ENCODE measurements around the gene SPACA1. TPM values are rescaled to one million over a fixed set of nuclear protein-coding genes. Genes with fewer than 3 reads are reported as not detected.
"Not testable (repeated sequence)": the region's sequence is repeated elsewhere in the genome, so short reads cannot be mapped to it uniquely, and the experiment has no call there.

Gene SPACA1, protein sequence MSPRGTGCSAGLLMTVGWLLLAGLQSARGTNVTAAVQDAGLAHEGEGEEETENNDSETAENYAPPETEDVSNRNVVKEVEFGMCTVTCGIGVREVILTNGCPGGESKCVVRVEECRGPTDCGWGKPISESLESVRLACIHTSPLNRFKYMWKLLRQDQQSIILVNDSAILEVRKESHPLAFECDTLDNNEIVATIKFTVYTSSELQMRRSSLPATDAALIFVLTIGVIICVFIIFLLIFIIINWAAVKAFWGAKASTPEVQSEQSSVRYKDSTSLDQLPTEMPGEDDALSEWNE
- total RNA-seq = not detected
- not detected for total RNA-seq (2013)

DNA sequence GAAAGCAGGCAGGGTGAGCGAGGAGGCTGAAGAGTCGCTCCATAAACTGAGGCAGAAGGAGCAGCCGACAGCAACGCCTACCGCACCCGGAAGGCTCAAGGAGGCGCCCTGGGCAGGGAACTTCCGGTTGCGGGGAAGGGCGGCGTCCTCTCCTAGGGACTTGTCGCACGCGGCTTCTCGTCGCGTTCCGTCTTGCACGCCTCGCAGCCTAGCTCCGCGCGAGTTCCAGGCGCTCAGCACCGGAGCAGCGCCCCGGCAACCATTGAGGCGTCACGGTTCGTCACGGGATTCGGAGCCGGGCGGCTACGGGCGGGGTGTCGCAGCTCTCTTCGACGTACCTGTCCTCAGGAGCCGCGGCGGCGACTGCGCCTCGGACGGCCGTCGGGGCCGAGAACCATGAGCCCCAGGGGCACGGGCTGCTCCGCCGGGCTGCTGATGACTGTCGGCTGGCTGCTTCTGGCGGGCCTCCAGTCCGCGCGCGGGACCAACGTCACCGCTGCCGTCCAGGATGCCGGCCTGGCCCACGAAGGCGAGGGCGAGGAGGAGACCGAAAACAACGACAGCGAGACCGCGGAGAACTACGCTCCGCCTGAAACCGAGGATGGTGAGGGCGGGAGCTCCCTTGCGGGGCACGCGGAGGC, at the start of gene SPACA1:
Gene SPACA1, plus strand, starts transcription at position 332 of the 641 bp plus-strand sequence. Its CDS starts 65 bp downstream, at position 397.
- Histone ChIP-seq H3K4me3 (ENCODE audit: low read length) (no peak within 1 kb of the TSS), H3K27me3 (ENCODE audit: control insufficient read depth, insufficient read depth, low read length) (no peaks in the 10 kb centered on the region), H3K36me3 (ENCODE audit: control insufficient read depth, insufficient read depth, low read length) (no peaks in the 10 kb centered on the region), H3K27ac (ENCODE audit: low read length) (no peak within 1 kb of the TSS), H3K9me3 (ENCODE audit: control insufficient read depth, insufficient read depth, low read length) (peaks cover 7% of the 10 kb centered on the region), H3K4me1 (ENCODE audit: control insufficient read depth, insufficient read depth, low read length) (no peaks in the 10 kb centered on the region)
- H3K4me3 Mint-ChIP-seq = no peak within 1 kb of the TSS
- DNase-seq (no peak), ATAC-seq (no peak)
- peaks cover 3 to 5% of the 10 kb centered on the region in 2 donors for H3K9me3 Mint-ChIP-seq
- peaks cover 0 to 11% of the 10 kb centered on the region in 2 donors for H3K27me3 Mint-ChIP-seq (ENCODE audit: low read depth in 2 of 2)
- WGBS (ENCODE audit: insufficient coverage) = 72% methylated on average over 77 of the region's 77 CpGs
- intact Hi-C loops (cut with micrococcal nuclease) = no loop called here
- no peaks in the 10 kb centered on the region for H3K36me3 Mint-ChIP-seq
- H3K27ac Mint-ChIP-seq = no peak within 1 kb of the TSS
- TF ChIP-seq, protein P1, sequence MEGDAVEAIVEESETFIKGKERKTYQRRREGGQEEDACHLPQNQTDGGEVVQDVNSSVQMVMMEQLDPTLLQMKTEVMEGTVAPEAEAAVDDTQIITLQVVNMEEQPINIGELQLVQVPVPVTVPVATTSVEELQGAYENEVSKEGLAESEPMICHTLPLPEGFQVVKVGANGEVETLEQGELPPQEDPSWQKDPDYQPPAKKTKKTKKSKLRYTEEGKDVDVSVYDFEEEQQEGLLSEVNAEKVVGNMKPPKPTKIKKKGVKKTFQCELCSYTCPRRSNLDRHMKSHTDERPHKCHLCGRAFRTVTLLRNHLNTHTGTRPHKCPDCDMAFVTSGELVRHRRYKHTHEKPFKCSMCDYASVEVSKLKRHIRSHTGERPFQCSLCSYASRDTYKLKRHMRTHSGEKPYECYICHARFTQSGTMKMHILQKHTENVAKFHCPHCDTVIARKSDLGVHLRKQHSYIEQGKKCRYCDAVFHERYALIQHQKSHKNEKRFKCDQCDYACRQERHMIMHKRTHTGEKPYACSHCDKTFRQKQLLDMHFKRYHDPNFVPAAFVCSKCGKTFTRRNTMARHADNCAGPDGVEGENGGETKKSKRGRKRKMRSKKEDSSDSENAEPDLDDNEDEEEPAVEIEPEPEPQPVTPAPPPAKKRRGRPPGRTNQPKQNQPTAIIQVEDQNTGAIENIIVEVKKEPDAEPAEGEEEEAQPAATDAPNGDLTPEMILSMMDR (IDR thresholded peaks at IDR 0.05) = no peak
- no peaks in the 10 kb centered on the region for H3K4me1 Mint-ChIP-seq

DNA sequence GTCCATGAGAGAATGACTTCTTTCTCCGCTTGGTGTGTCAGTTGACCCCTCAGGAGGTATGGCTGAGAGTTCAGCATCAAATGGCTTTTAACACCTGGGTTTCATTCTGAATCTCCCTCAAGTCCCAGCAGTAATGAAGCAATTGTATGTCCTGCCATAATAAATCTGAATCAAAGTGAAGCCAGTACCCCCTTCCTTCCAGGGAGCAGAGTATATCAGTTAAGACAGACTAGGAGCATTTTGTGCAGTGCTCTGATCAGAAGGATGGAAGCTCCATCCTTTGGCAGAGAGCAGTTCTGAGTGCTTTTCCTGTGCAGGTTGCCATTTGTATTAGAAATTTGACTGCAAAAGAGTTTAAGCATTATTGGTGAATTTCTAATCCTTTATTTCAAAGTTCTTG, 46.9 kb upstream of the SPACA1 start:
- Mint-ChIP-seq H3K27me3 (ENCODE audit: low read depth in 2 of 2) (peaks cover 8 to 26% of the 10 kb centered on the region in 2 donors), H3K36me3 (no peaks in the 10 kb centered on the region), H3K9me3 (no peaks in the 10 kb centered on the region), H3K4me1 (no peaks in the 10 kb centered on the region), H3K27ac (no peak overlapping the region), H3K4me3 (no peak overlapping the region)
- intact Hi-C loops (cut with micrococcal nuclease) = no loop called here
- Histone ChIP-seq H3K36me3 (ENCODE audit: control insufficient read depth, insufficient read depth, low read length) (no peaks in the 10 kb centered on the region), H3K9me3 (ENCODE audit: control insufficient read depth, insufficient read depth, low read length) (no peaks in the 10 kb centered on the region), H3K27me3 (ENCODE audit: control insufficient read depth, insufficient read depth, low read length) (no peaks in the 10 kb centered on the region), H3K4me1 (ENCODE audit: control insufficient read depth, insufficient read depth, low read length) (no peaks in the 10 kb centered on the region), H3K4me3 (ENCODE audit: low read length) (no peak overlapping the region), H3K27ac (ENCODE audit: low read length) (no peak overlapping the region)
- ATAC-seq (no peak), DNase-seq (no peak)
- WGBS (ENCODE audit: insufficient coverage) = 100% methylated on average over 1 of the region's 1 CpG
- TF ChIP-seq, protein P1 (IDR thresholded peaks at IDR 0.05) = no peak

DNA sequence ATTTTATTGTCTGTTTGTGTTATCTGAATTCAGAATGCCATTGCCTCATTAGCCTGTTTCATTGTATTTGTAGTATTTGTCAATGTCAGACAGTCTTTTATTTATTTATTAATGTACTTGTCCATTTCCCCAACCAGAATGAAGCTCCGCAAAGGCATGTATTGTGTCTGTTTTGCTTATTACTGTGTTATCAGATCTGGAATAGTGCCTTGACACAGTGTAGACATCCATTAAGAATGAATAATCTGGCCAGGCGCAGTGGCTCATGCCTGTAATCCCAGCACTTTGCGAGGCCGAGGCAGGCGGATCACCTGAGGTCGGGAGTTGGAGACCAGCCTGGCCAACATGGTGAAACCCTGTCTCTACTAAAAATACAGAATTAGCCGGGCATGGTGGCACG, 46.4 kb upstream of the SPACA1 start:
- WGBS (ENCODE audit: insufficient coverage) = 96% methylated on average over 8 of the region's 8 CpGs
- H3K4me1 ChIP-seq (ENCODE audit: control insufficient read depth, insufficient read depth, low read length); H3K36me3 Mint-ChIP-seq; H3K4me1 Mint-ChIP-seq; DNase-seq; H3K4me3 ChIP-seq (ENCODE audit: low read length); intact Hi-C loops (cut with micrococcal nuclease); H3K4me3 Mint-ChIP-seq; H3K9me3 ChIP-seq (ENCODE audit: control insufficient read depth, insufficient read depth, low read length); H3K9me3 Mint-ChIP-seq; H3K27ac ChIP-seq (ENCODE audit: low read length); H3K27ac Mint-ChIP-seq; H3K36me3 ChIP-seq (ENCODE audit: control insufficient read depth, insufficient read depth, low read length); H3K27me3 ChIP-seq (ENCODE audit: control insufficient read depth, insufficient read depth, low read length); ATAC-seq: not testable (repeated sequence)
- peaks cover 8 to 26% of the 10 kb centered on the region in 2 donors for H3K27me3 Mint-ChIP-seq (ENCODE audit: low read depth in 2 of 2)

DNA sequence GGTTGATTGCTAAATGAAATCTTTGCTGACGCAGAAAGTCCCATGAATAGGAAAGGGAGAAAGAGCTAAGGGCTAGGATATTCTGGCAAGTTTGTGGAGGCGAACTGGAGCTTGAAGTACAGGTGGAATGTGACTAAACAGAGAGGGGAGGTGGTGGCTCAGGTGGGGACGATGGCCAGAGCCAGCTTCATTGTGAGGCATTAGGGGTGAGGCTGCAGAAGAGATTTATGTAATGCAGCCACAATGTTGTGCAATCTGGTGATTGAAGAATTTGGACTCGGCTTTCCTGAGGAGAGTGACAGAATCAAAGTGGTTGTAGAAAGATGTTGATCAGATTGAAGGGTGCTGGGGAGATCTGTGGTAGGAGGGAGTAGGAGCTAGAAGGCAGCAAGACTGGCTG, 42.9 kb upstream of the SPACA1 start:
- Mint-ChIP-seq H3K4me3 (no peak overlapping the region), H3K4me1 (no peaks in the 10 kb centered on the region), H3K27ac (no peak overlapping the region), H3K36me3 (no peaks in the 10 kb centered on the region), H3K27me3 (ENCODE audit: low read depth in 2 of 2) (peaks cover 11 to 39% of the 10 kb centered on the region in 2 donors), H3K9me3 (no peaks in the 10 kb centered on the region)
- Histone ChIP-seq H3K27ac (ENCODE audit: low read length) (no peak overlapping the region), H3K36me3 (ENCODE audit: control insufficient read depth, insufficient read depth, low read length) (no peaks in the 10 kb centered on the region), H3K4me3 (ENCODE audit: low read length) (no peak overlapping the region), H3K27me3 (ENCODE audit: control insufficient read depth, insufficient read depth, low read length) (no peaks in the 10 kb centered on the region), H3K4me1 (ENCODE audit: control insufficient read depth, insufficient read depth, low read length) (no peaks in the 10 kb centered on the region), H3K9me3 (ENCODE audit: control insufficient read depth, insufficient read depth, low read length) (no peaks in the 10 kb centered on the region)
- DNase-seq = no peak
- WGBS (ENCODE audit: insufficient coverage) = 62% methylated on average over 4 of the region's 4 CpGs
- TF ChIP-seq, protein P1 (IDR thresholded peaks at IDR 0.05) = no peak
- ATAC-seq = no peak
- intact Hi-C loops (cut with micrococcal nuclease) = no loop called here
